ENCODE data around the gene GALNT17.

DNA sequence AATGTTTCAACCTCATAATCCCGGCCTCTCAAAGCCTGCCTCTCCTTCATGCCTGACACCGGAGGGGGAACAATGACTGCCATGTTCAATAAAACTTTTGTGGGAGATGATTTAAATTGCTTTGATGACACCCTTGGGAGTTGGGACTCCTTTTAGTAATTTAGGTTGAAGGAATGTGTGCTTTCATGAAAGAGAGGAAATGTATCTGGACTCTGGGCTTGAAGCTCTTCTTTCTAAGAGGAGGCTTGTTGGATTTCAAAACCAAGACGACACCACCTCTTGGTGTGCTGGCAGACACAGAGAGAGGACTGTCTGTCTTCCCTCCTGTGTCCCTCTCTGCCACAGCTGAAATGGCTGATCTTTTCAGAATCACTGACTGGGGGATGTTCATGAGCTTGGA, 168.1 kb downstream of the GALNT17 start:
- TF ChIP-seq POLR2A (IDR thresholded peaks at IDR 0.05) (no peak), POLR2AphosphoS5 (IDR thresholded peaks at IDR 0.05) (no peak), EP300 (IDR thresholded peaks at IDR 0.05) (no peak)
- TF ChIP-seq, protein P1, sequence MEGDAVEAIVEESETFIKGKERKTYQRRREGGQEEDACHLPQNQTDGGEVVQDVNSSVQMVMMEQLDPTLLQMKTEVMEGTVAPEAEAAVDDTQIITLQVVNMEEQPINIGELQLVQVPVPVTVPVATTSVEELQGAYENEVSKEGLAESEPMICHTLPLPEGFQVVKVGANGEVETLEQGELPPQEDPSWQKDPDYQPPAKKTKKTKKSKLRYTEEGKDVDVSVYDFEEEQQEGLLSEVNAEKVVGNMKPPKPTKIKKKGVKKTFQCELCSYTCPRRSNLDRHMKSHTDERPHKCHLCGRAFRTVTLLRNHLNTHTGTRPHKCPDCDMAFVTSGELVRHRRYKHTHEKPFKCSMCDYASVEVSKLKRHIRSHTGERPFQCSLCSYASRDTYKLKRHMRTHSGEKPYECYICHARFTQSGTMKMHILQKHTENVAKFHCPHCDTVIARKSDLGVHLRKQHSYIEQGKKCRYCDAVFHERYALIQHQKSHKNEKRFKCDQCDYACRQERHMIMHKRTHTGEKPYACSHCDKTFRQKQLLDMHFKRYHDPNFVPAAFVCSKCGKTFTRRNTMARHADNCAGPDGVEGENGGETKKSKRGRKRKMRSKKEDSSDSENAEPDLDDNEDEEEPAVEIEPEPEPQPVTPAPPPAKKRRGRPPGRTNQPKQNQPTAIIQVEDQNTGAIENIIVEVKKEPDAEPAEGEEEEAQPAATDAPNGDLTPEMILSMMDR (IDR thresholded peaks at IDR 0.05): no peak

Measured in upper lobe of left lung (tissue), 4 donors.